A673 (cell line): ENCODE data around the gene CPT1A. TPM values are rescaled to one million over a fixed set of nuclear protein-coding genes. Genes with fewer than 3 reads are reported as not detected.

Source experiments
- BruUV-seq: library from RNA; stranded (reverse); fragments of 400-500 nt; replicated peaks from 2 replicates; lab custom pipeline; 2021; lab: Mats Ljungman, UMichigan
- CTCF ChIA-PET: fragments of 300-600 bp; sonication (Branson Sonifier 250); formaldehyde crosslinking; loops from one replicate; lab custom pipeline; 2022; ENCODE audit warnings: antibody characterized with exemption; lab: Charles Lee
- POLR2A ChIA-PET: fragments of 300-600 bp; sonication (Branson Sonifier 250); formaldehyde crosslinking; loops from one replicate; lab custom pipeline; 2022; ENCODE audit warnings: antibody characterized with exemption; ENCODE audit not compliant: low non-redundant PET; lab: Charles Lee
- DNase-seq: peaks from one replicate; pipeline ENCODE4 v3.0.0-alpha.2; 2015; ENCODE audit warnings: low spot score
- H3K27ac ChIP-seq: fragments of 200-600 bp; sonication (generic); 2 replicates; pipeline ENCODE4 v1.5.1; 2016; ENCODE audit warnings: mixed run types, low read depth, mild to moderate bottlenecking, mixed read lengths, antibody characterized with exemption, low read length; ENCODE audit not compliant: poor library complexity, severe bottlenecking
- H3K27me3 ChIP-seq: fragments of 200-600 bp; sonication (generic); replicated peaks from 2 replicates; pipeline ENCODE4 v1.6.1; 2017; ENCODE audit warnings: mixed run types, low read depth, mild to moderate bottlenecking, mixed read lengths, antibody characterized with exemption, low read length; ENCODE audit not compliant: insufficient read depth, poor library complexity
- H3K36me3 ChIP-seq: fragments of 200-600 bp; sonication (generic); 2 replicates; pipeline ENCODE4 v1.6.1; 2016; ENCODE audit warnings: mixed run types, mild to moderate bottlenecking, mixed read lengths, antibody characterized with exemption, low read length; ENCODE audit not compliant: insufficient read depth, poor library complexity, severe bottlenecking
- H3K4me1 ChIP-seq: fragments of 200-600 bp; sonication (generic); 2 replicates; pipeline ENCODE4 v1.6.1; 2017; ENCODE audit warnings: mixed run types, mild to moderate bottlenecking, mixed read lengths, antibody characterized with exemption, low read length; ENCODE audit not compliant: insufficient read depth, poor library complexity, severe bottlenecking
- H3K4me3 ChIP-seq: fragments of 200-600 bp; sonication (generic); 2 replicates; pipeline ENCODE4 v1.5.1; 2016; ENCODE audit warnings: low read depth, mixed run types, mild to moderate bottlenecking, mixed read lengths, low read length; ENCODE audit not compliant: poor library complexity, severe bottlenecking
- H3K9me3 ChIP-seq: fragments of 200-600 bp; sonication (generic); 2 replicates; pipeline ENCODE4 v1.6.1; 2016; ENCODE audit warnings: mixed run types, low read depth, mild to moderate bottlenecking, mixed read lengths, antibody characterized with exemption, low read length; ENCODE audit not compliant: poor library complexity, severe bottlenecking
- EZH2 ChIP-seq: fragments of 200-600 bp; sonication (generic); IDR thresholded peaks from 2 replicates; pipeline ENCODE4 v1.6.1; 2017; ENCODE audit warnings: borderline replicate concordance, low read depth, mild to moderate bottlenecking, mixed read lengths, antibody characterized with exemption, low read length; ENCODE audit not compliant: poor library complexity, severe bottlenecking
- intact Hi-C: fragments of 100-400 bp; cut with micrococcal nuclease; formaldehyde crosslinking; loops from one replicate; pipeline ENCODE4 v1.10.0; 2022; ENCODE audit not compliant: unreplicated experiment
- total RNA-seq: library from RNA; stranded (reverse); gene quantifications from 2 replicates; pipeline ENCODE4 v1.2.3, GENCODE V29; 2021
- TF ChIP-seq, protein P1 (sequence below): fragments of 300-800, 200-600 bp; sonication (generic); conservative IDR thresholded peaks from 2 replicates; pipeline ENCODE4 v1.5.1; 2017; ENCODE audit warnings: low read depth, mild to moderate bottlenecking, antibody characterized with exemption, low read length, moderate library complexity, mixed read lengths

The CPT1A gene
- total RNA-seq, 1 experiment from 2014 or later, result 15.5 TPM

DNA sequence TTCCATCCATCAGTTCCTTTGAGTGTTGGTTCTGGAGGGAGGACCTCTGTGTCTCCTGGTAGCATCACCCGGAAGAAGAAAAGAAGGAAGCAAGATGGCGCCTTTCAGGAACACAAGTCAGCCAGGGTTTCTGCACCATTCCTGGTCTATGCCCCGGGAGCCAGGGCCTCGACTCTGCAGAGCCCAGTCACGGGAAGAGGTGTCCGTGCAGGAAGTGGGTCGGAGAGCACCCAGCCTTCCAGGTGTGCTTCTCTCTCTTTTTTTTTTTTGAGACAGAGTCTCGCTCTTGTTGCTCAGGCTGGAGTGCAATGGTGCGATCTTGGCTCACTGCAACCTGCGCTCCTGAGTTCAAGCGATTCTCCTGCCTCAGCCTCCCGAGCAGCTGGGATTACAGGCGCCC is 40.7 kb upstream of the CPT1A start:
- POLR2A ChIA-PET, result no interaction called here
- no TSS peak for BruUV-seq
- Histone ChIP-seq H3K4me3 (no peak overlapping the region), H3K9me3 (no peaks in the 10 kb centered on the region), H3K4me1 (no peaks in the 10 kb centered on the region), H3K36me3 (no peaks in the 10 kb centered on the region), H3K27me3 (no peaks in the 10 kb centered on the region), H3K27ac (no peak overlapping the region)
- intact Hi-C loops, result no loop called here
- CTCF ChIA-PET, result no interaction called here
- no peak for DNase-seq
- no peak for TF ChIP-seq EZH2
- TF ChIP-seq, protein P1, sequence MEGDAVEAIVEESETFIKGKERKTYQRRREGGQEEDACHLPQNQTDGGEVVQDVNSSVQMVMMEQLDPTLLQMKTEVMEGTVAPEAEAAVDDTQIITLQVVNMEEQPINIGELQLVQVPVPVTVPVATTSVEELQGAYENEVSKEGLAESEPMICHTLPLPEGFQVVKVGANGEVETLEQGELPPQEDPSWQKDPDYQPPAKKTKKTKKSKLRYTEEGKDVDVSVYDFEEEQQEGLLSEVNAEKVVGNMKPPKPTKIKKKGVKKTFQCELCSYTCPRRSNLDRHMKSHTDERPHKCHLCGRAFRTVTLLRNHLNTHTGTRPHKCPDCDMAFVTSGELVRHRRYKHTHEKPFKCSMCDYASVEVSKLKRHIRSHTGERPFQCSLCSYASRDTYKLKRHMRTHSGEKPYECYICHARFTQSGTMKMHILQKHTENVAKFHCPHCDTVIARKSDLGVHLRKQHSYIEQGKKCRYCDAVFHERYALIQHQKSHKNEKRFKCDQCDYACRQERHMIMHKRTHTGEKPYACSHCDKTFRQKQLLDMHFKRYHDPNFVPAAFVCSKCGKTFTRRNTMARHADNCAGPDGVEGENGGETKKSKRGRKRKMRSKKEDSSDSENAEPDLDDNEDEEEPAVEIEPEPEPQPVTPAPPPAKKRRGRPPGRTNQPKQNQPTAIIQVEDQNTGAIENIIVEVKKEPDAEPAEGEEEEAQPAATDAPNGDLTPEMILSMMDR, result no peak

DNA sequence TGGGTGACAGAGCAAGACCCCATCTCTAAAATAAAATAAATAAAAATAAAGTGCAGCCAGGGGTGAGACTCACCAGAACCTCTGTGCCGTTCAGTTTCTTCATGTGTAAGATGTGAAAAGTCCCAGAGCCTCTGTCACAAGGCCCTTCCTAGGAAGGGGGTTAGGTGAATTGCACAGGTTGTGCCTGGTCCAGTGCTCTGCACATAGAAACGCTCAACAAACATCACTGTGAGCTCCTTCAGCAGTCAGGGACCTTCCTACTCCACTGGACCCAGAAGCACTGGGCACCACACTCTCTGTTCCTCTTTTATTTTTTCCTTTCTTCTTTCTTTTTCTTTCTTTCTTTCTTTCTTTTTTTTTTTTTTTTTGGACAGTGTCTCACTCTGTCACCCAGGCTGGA is 39.6 kb upstream of the CPT1A start:
- no peaks in the 10 kb centered on the region for H3K4me1 ChIP-seq
- TF ChIP-seq, protein P1, result no peak
- no peak for TF ChIP-seq EZH2
- H3K36me3 ChIP-seq, result no peaks in the 10 kb centered on the region
- H3K9me3 ChIP-seq, result no peaks in the 10 kb centered on the region
- no peaks in the 10 kb centered on the region for H3K27me3 ChIP-seq
- H3K4me3 ChIP-seq, result no peak overlapping the region
- intact Hi-C loops, result no loop called here
- POLR2A ChIA-PET, result interaction anchor here (0.6 kb wide), 1 partner anchor 96 kb away, joined by 4 read pairs; no protein-coding TSS in a partner anchor
- BruUV-seq, result no TSS peak
- H3K27ac ChIP-seq, result no peak overlapping the region
- DNase-seq, result no peak
- CTCF ChIA-PET, result no interaction called here

DNA sequence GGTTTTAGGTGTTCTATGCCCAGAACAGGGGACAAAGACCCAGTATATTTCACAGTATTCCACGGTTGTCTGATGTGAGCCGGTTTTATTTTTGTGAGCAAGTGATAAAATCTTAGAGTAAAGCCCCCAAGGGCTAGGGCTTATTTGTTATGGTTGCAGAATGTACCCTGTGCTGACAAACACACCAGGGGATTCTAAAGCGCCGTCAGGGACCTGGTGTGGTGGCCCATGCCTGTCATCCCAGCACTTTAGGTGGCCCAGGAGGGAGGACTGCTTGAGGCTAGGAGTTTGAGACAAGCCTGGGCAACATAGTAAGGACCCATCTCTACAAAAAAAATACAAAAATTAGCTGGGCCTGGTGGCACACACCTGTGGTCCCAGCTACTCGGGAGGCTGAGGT is 39.1 kb upstream of the CPT1A start:
- no TSS peak for BruUV-seq
- CTCF ChIA-PET, result no interaction called here
- POLR2A ChIA-PET, result interaction anchor here (0.6 kb wide), 1 partner anchor 96 kb away, joined by 4 read pairs; no protein-coding TSS in a partner anchor

More for the DNA sequence above, 39.1 kb upstream of the CPT1A start:
- DNase-seq, result no peak
- Histone ChIP-seq H3K27me3 (no peaks in the 10 kb centered on the region), H3K9me3 (no peaks in the 10 kb centered on the region), H3K4me1 (no peaks in the 10 kb centered on the region), H3K4me3 (no peak overlapping the region), H3K27ac (no peak overlapping the region), H3K36me3 (no peaks in the 10 kb centered on the region)
- intact Hi-C loops, result no loop called here
- no peak for TF ChIP-seq EZH2
- TF ChIP-seq, protein P1, result no peak
